ENCODE measurements around the gene GREB1. TPM values are rescaled to one million over a fixed set of nuclear protein-coding genes. Genes with fewer than 3 reads are reported as not detected.

The GREB1 gene
- total and polyA plus RNA-seq, 2 of the 4 experiments (the other 2 are of a cell fraction), result 0.05 TPM; not detected in 1

- Histone ChIP-seq H3K4ac (ENCODE audit: low read depth, low read length) (no peak overlapping the region), H3K9ac (ENCODE audit: low read depth, low read length) (no peak overlapping the region), H2AK9ac (replicated peaks; ENCODE audit: low read depth, low read length, poor library complexity) (no peak overlapping the region), H4K5ac (ENCODE audit: low read depth, low read length) (no peak overlapping the region), H2AFZ (replicated peaks; ENCODE audit: low read length, poor library complexity) (no peak overlapping the region), H3K56ac (ENCODE audit: extremely low read depth, insufficient read depth, low read length) (no peak overlapping the region), H3K27me3 (ENCODE audit: control insufficient read depth, insufficient read depth, low read length) (peaks cover 49% of the 10 kb centered on the region), H3K4me1 (ENCODE audit: control insufficient read depth, insufficient read depth, low read length) (no peaks in the 10 kb centered on the region; the same call in 1 of the 2 replicates), H3K4me3 (ENCODE audit: insufficient read depth, low read depth, low read length) (no peak overlapping the region), H4K91ac (ENCODE audit: insufficient read depth, low read depth, low read length) (no peak overlapping the region), H3K36me3 (ENCODE audit: control insufficient read depth, insufficient read depth, low read length) (no peaks in the 10 kb centered on the region), H2BK20ac (ENCODE audit: low read depth, low read length) (no peak overlapping the region), H3K79me1 (ENCODE audit: low read depth in 1 of 2, low read length in 2 of 2) (no peaks in the 10 kb centered on the region), H3K23ac (ENCODE audit: low read depth, low read length) (no peak overlapping the region), H2BK15ac (ENCODE audit: low read depth, low read length) (no peak overlapping the region), H4K8ac (ENCODE audit: low read depth in 2 of 2, low read length in 2 of 2) (no peak overlapping the region), H3K9me3 (ENCODE audit: control insufficient read depth, insufficient read depth, low read length) (0 out of 2 replicates have a peak, but pooled peaks cover 2% of the 10 kb centered on the region), H3K18ac (ENCODE audit: low read depth, low read length) (no peak overlapping the region), H2AK5ac (ENCODE audit: low read depth, low read length) (no peak overlapping the region), H3K9me1 (ENCODE audit: insufficient read depth, low read length) (no peaks in the 10 kb centered on the region), H4K20me1 (ENCODE audit: insufficient read depth, low read length) (no peaks in the 10 kb centered on the region; the same call in 1 of the 2 replicates), H3K27ac (ENCODE audit: insufficient read depth, low read length) (no peak overlapping the region), H2BK120ac (ENCODE audit: low read depth, low read length) (no peak overlapping the region), H3K14ac (replicated peaks; ENCODE audit: low read depth, low read length) (no peak overlapping the region), H2BK5ac (ENCODE audit: low read depth, low read length, poor library complexity, severe bottlenecking) (no peak overlapping the region), H3K4me2 (ENCODE audit: low read depth, low read length) (no peak overlapping the region)
- in situ Hi-C loops (cut with MboI; ENCODE audit: low sequenced_read_pairs), result no loop called here
- dilution Hi-C loops (cut with HindIII; ENCODE audit: low sequenced_read_pairs, unreplicated experiment), result no loop called here
- POLR2A ChIA-PET (ENCODE audit: unreplicated experiment), result no interaction called here
- DNase-seq, result no peak
- BruUV-seq (replicated peaks), result no TSS peak
- ATAC-seq (ENCODE audit: low read depth), result no peak
- WGBS, 2 experiments (ENCODE audit: extremely low coverage in 2 of 2, insufficient read length in 1 of 2), result no CpG with 5 or more reads among the region's 5 CpGs
- intact Hi-C loops (cut with micrococcal nuclease), result no loop called here
- TF ChIP-seq FOS (IDR thresholded peaks at IDR 0.05; ENCODE audit: low read depth, low read length) (no peak), CHD1 (IDR thresholded peaks at IDR 0.05; ENCODE audit: low read depth, low read length) (no peak), MAZ (IDR thresholded peaks at IDR 0.05; ENCODE audit: borderline replicate concordance, low read depth, low read length) (no peak), ELK1 (IDR thresholded peaks at IDR 0.05; ENCODE audit: borderline replicate concordance, low read depth, low read length) (no peak), MAFK (IDR thresholded peaks at IDR 0.05; ENCODE audit: low read depth, low read length) (no peak), CTCF (conservative IDR thresholded peaks at IDR 0.05; ENCODE audit: low read depth, low read length) (no peak), RCOR1 (IDR thresholded peaks at IDR 0.05; ENCODE audit: insufficient replicate concordance, low read length) (no peak), MXI1 (IDR thresholded peaks at IDR 0.05; ENCODE audit: borderline replicate concordance, low read depth, low read length) (no peak), RAD21 (IDR thresholded peaks at IDR 0.05; ENCODE audit: low read length) (no peak), RFX5 (IDR thresholded peaks at IDR 0.05; ENCODE audit: low read depth, low read length) (no peak), POLR2A (IDR thresholded peaks at IDR 0.05; ENCODE audit: low read depth, low read length) (no peak), USF2 (IDR thresholded peaks at IDR 0.05; ENCODE audit: low read depth, low read length) (no peak)
- CTCF ChIA-PET, result no interaction called here
Measured at GRCh38 chr2:11513319-11513718, 20.5 kb upstream of the GREB1 start.

All from IMR-90 (cell line).